ENCODE measurements around the gene PNLIPRP2. TPM values are rescaled to one million over a fixed set of nuclear protein-coding genes. Genes with fewer than 3 reads are reported as not detected.

PNLIPRP2 gene
- total RNA-seq, 1 experiment from 2014 or later: 0.24 TPM

- DNase-seq: no peak
- Histone ChIP-seq H4K8ac (replicated peaks; ENCODE audit: insufficient read length, low read depth, low read length) (no peak overlapping the region), H3K23me2 (ENCODE audit: insufficient read length, low read depth, low read length, poor library complexity, severe bottlenecking) (no peaks in the 10 kb centered on the region), H3K14ac (ENCODE audit: insufficient read depth, low read length) (no peak overlapping the region), H2BK12ac (ENCODE audit: insufficient read length, low read depth, low read length) (no peak overlapping the region), H3K56ac (ENCODE audit: insufficient read length, low read depth, low read length) (no peak overlapping the region), H3K27me3 (ENCODE audit: insufficient read depth, low read length) (no peaks in the 10 kb centered on the region), H2AK5ac (ENCODE audit: insufficient read length, low read length) (no peak overlapping the region), H4K91ac (ENCODE audit: insufficient read length, low read depth, low read length) (no peak overlapping the region), H3K4me1 (ENCODE audit: insufficient read depth, low read length) (peaks cover 4% of the 10 kb centered on the region; the same call in 1 of the 2 replicates), H3K27ac (ENCODE audit: insufficient read length, low read depth, low read length) (no peak overlapping the region), H2BK20ac (ENCODE audit: low read depth, low read length, poor library complexity, severe bottlenecking) (no peak overlapping the region), H2BK15ac (ENCODE audit: low read depth, low read length) (no peak overlapping the region), H4K20me1 (ENCODE audit: control insufficient read depth, insufficient read depth, insufficient read length) (no peaks in the 10 kb centered on the region), H3K18ac (ENCODE audit: insufficient read length, low read depth, low read length) (no peak overlapping the region), H3K23ac (ENCODE audit: insufficient read length, low read depth, low read length) (no peak overlapping the region), H3K4me2 (ENCODE audit: insufficient read depth, insufficient read length, low read length) (no peak overlapping the region), H2AFZ (ENCODE audit: low read length) (no peak overlapping the region), H3T11ph (ENCODE audit: low read length) (no peak overlapping the region), H3K9me3 (ENCODE audit: control insufficient read depth, low read depth, low read length) (no peaks in the 10 kb centered on the region), H3K4ac (ENCODE audit: low read depth, low read length) (no peak overlapping the region), H4K5ac (ENCODE audit: insufficient read length, low read depth, low read length) (no peak overlapping the region), H2BK120ac (ENCODE audit: low read depth, low read length, poor library complexity, severe bottlenecking) (no peak overlapping the region), H3K79me1 (ENCODE audit: insufficient read depth, low read depth, low read length, poor library complexity, severe bottlenecking) (no peaks in the 10 kb centered on the region), H3K9ac (ENCODE audit: extremely low read depth, insufficient read length, low read length) (no peak overlapping the region), H2BK5ac (ENCODE audit: insufficient read length, low read length) (no peak overlapping the region), H3K79me2 (ENCODE audit: insufficient read depth, low read length) (no peaks in the 10 kb centered on the region)
- Mint-ChIP-seq H3K4me1 (peaks cover 31 to 36% of the 10 kb centered on the region in 2 experiments), H3K4me3 (no peak overlapping the region), H3K36me3 (ENCODE audit: insufficient read depth in 1 of 3, low read depth in 3 of 3) (peaks cover 1 to 5% (median 1%) of the 10 kb centered on the region in 3 experiments; a peak in 3 of 7 replicates), H3K27me3 (ENCODE audit: low read depth) (peaks cover 15% of the 10 kb centered on the region), H3K27ac (no peak overlapping the region), H3K9me3 (0 out of 5 replicates have a peak, but pooled peaks cover 0 to 3% of the 10 kb centered on the region in 2 experiments)
- TF ChIP-seq CTCF (conservative IDR thresholded peaks at IDR 0.05): no peak
- WGBS (ENCODE audit: extremely low coverage, insufficient read length, low lambda C conversion rate): no CpG with 5 or more reads among the region's 3 CpGs
These were observed 65.9 kb downstream of the PNLIPRP2 start for GRCh38 chr10:116686632-116687031.
